Endometrial microvascular endothelial cells (primary cell): ENCODE data around the gene MYBL2. TPM values are rescaled to one million over a fixed set of nuclear protein-coding genes. Genes with fewer than 3 reads are reported as not detected.

ENCODE experiments used
- in situ Hi-C: cut with HindIII; loops from 2 replicates; pipeline ENCODE4 v1.10.0; 2017; ENCODE audit warnings: low sequenced_read_pairs, low pct_unique_long_range_greater_than_20kb; ENCODE audit errors: inconsistent ontology term
- total RNA-seq: library from RNA; depleted of rRNA; stranded (reverse); fragments of >200 nt; gene quantifications from one replicate; pipeline ENCODE4 v1.2.3, GENCODE V29; 2015; ENCODE audit errors: inconsistent ontology term

Gene MYBL2
- total RNA-seq, 1 donor from 2014 or later = 61.6 TPM

GRCh38 chr20:43716757-43717615 is 50.1 kb downstream of the MYBL2 start:
- in situ Hi-C loops = no loop called here

- in situ Hi-C loops = no loop called here
Observed at GRCh38 chr20:43717616-43717995, 50.7 kb downstream of the MYBL2 start.

GRCh38 chr20:43720007-43720406 is 53.1 kb downstream of the MYBL2 start:
- in situ Hi-C loops = no loop called here

GRCh38 chr20:43721097-43721428 is 54.1 kb downstream of the MYBL2 start:
- in situ Hi-C loops = no loop called here

- in situ Hi-C loops = no loop called here
Observed at GRCh38 chr20:43721429-43722152, 54.7 kb downstream of the MYBL2 start.

- in situ Hi-C loops = no loop called here
Observed at GRCh38 chr20:43722153-43722505, 55.2 kb downstream of the MYBL2 start.

- in situ Hi-C loops = no loop called here
Observed at GRCh38 chr20:43723186-43723585, 56.3 kb downstream of the MYBL2 start.

GRCh38 chr20:43723735-43724134 is 56.8 kb downstream of the MYBL2 start:
- in situ Hi-C loops = no loop called here

GRCh38 chr20:43724383-43724782 is 57.5 kb downstream of the MYBL2 start:
- in situ Hi-C loops = no loop called here

GRCh38 chr20:43725666-43726065 is 58.8 kb downstream of the MYBL2 start:
- in situ Hi-C loops = no loop called here

GRCh38 chr20:43726333-43726732 is 59.4 kb downstream of the MYBL2 start:
- in situ Hi-C loops = no loop called here

- in situ Hi-C loops = no loop called here
Observed at GRCh38 chr20:43726811-43727338, 60.0 kb downstream of the MYBL2 start, which contains the start of gene GTSF1L. GTSF1L (minus strand) TSS chr20:43727002; CDS start chr20:43726694, 308 bp downstream.

- in situ Hi-C loops = no loop called here
Observed at GRCh38 chr20:43727980-43728590, 61.2 kb downstream of the MYBL2 start.

- in situ Hi-C loops = no loop called here
Observed at GRCh38 chr20:43728686-43729255, 61.9 kb downstream of the MYBL2 start.

- in situ Hi-C loops = no loop called here
Observed at GRCh38 chr20:43731469-43731868, 64.6 kb downstream of the MYBL2 start.

GRCh38 chr20:43731927-43732326 is 65.0 kb downstream of the MYBL2 start:
- in situ Hi-C loops = no loop called here

- in situ Hi-C loops = no loop called here
Observed at GRCh38 chr20:43736588-43737158, 69.8 kb downstream of the MYBL2 start.

GRCh38 chr20:43737925-43738324 is 71.0 kb downstream of the MYBL2 start:
- in situ Hi-C loops = no loop called here

GRCh38 chr20:43739148-43739749 is 72.3 kb downstream of the MYBL2 start:
- in situ Hi-C loops = no loop called here
